ENCODE data around the gene ARID1B.
A peak's percentile ranks its signal among the peaks of the same experiment; 100 is the strongest.

Gene ARID1B

DNA sequence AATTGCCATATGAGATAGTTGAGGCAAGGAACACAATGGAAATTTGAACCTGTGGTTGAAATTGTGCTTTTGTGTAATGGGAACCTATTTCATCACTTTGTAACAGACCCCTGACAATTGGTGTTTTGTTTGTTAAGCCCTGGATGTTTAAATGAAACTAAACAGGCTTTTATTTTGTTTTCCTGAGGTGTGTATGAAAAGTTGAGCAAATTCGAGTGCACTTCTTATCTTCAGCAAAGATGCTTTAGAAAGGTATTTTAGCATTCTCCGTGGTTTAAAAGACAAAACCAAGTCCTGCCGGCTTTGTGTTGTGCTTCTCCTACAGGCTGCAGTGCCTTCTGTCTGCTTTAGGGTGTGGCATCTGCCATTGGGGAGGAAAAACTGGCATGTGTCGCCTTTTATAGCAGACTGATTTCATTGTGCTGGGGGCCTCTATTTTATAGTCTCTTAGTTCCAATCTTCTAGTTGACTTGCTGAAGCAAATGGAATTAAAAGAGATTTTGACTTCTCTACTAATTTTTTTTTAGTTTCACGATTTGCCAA lies 2.2 kb upstream of the ARID1B start:
- no peak for DNase-seq

- DNase-seq = no peak
Observed at GRCh38 chr6:156775717-156776116, 1.5 kb upstream of the ARID1B start.

DNA sequence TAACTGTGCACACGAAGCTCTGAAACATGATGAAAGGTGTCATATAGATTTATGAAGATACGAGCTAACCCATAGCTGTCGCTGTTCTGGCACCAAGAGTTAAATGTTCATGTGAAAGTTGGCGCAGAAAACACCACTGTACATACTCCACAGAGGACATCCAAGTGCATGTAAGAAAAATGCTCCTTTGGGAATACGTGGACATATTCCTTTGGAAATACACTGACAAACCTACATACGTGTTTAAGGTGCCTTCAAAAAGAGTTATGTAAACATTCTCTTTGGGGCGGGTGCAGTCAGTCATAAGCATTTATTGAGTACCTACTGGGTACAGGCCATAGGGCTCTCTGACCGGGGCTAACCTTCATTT lies 723 bp upstream of the ARID1B start:
- DNase-seq = no peak

GRCh38 chr6:156777577-156778453 lies 637 bp downstream of the ARID1B start:
- DNase-seq = peak; percentile 54

- peak; percentile 29 for DNase-seq
Observed at GRCh38 chr6:156778454-156779205, 1.5 kb downstream of the ARID1B start.

DNA sequence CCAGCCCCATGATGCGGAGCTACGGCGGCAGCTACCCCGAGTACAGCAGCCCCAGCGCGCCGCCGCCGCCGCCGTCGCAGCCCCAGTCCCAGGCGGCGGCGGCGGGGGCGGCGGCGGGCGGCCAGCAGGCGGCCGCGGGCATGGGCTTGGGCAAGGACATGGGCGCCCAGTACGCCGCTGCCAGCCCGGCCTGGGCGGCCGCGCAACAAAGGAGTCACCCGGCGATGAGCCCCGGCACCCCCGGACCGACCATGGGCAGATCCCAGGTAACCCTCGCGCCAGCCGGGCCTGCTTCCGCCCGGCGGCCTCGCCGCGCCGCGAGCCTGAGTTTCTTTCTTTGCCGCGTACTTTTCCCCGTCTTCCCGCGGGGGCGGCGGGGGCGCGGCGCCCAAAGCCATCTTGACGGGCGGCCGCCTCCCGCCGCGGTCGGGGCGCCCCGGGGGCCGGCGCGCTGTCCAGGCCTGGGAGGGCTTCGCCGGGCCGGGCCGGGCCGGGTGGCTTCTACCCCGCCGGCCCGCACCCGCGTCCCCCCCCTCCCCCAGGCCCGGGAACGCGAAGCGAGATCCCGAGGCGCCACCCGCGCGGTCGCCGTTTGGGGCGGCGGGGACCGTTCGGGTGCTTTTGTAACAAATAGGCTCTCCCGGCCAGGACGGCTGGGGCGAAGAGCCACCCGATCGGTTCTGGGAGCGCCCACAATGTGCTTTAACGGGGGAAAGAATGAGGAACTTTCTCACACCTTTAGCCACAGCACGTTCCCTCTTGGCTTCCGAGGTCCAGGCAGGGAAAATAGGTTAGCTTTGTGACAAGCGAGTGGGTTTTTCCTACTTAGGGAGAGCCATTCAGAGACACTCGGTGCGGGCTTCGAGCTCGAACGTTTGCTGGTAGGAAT lies 2.3 kb downstream of the ARID1B start:
- peak; percentile 36 for DNase-seq

GRCh38 chr6:156780102-156780641 lies 3.0 kb downstream of the ARID1B start:
- peak; percentile 29 for DNase-seq

GRCh38 chr6:156780962-156781853 lies 4.0 kb downstream of the ARID1B start:
- no peak for DNase-seq

DNA sequence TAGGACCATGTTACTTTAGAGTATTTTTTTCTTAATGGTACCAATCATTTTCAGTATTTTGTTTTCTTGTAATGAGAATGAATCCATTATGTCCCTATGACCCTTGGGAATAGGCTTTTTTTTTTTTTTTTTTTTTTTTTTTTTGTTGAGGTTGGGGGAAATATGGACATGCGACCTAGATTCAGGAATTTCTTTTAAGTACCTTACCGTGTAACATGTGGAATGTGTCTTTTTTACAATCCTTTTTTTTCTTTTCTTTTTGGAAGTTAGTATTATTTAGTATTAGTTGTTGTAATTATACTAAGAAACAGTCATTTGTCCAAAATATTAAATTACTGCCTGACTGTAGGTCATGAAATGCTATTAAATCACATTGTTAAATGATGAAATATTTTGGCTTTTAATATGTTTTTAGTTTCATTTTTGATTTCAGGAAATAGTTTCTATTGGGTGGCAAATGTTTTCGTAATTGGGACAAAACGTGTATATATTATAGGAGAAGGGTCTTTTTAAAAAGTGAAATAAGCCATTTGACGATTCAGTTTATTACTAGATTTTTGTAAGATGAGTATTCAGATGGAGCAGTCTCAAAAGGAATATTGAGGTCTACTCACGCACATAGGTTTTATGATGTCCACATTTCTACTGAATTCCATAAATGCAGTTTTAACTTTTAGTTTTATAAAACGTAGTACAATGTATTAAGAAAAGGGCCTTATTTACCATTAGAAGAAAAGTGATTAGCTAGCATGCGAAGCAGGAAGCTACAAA lies 4.9 kb downstream of the ARID1B start:
- DNase-seq = no peak

DNA sequence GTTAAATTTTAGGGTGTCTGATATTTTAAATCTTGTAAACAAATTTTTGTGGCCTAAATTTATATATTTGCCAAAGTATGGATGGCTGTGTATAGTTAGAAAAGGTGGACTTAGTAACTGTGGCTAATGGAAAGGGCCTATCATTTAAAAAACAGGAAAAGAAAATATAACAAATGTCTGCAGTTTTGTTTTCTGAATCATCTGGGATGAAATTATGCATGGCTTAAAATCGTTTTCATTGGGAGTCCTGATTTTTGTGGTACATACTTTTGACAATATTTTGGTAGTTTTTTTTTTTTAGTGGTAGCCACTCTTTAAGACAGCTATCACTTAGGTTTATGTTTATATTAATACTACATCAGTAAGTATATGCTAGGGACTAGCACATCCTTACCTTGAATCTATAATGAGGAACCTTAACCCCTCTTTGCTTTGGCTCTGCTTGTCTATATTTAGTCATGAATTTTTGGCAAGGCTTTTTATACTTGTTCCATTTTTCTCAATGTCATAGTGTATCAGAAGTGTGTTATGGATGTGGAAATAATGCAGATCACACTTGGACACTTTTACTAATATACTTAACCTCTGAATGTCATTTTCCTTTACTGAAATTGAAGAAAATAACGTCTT lies 5.6 kb downstream of the ARID1B start:
- no peak for DNase-seq

- DNase-seq = no peak
Observed at GRCh38 chr6:156783958-156784357, 6.8 kb downstream of the ARID1B start.

GRCh38 chr6:156786652-156787051 lies 9.5 kb downstream of the ARID1B start:
- no peak for DNase-seq

DNA sequence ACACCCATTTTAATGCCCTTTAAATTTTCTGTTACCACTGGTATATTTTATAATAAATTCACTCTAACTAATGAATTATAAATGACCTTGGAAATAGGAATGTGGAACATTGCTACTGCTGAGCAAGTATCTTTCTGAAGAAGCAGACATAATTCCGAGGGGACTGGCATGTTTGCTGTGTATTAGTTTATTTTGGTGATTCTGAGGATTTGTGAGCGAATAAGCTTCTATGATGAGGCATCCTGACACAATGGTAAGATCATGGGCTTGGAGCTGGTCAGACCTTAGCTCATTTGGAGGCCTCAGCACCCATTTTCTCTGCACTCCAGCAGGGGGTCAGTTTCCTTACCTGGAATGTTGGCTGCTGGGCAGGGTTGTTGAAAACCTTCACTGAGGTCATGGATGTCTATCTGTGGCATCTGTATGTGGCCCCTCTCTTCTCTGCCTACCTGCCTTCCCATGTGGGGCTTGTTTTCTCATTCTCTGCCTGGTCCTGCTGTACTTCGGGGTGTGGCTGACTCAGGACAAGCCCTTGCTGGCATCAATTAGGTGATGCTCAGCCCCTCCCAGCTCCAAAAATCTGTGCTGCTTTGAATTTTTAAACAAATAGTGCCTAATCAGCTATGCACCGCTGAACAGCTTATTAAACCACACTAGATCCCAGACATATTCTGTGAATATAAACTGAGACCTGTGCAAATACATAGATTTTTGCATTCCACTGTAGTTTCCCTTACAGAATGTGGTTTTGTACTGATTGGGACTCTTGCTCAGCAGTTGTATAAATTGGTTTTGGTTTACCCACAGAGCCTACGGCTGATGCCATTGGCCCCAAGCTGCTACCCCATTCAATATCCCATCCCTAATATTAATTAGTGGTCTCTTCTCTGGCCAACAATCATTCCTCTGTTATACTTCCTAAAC lies 10.7 kb downstream of the ARID1B start:
- DNase-seq = no peak

DNA sequence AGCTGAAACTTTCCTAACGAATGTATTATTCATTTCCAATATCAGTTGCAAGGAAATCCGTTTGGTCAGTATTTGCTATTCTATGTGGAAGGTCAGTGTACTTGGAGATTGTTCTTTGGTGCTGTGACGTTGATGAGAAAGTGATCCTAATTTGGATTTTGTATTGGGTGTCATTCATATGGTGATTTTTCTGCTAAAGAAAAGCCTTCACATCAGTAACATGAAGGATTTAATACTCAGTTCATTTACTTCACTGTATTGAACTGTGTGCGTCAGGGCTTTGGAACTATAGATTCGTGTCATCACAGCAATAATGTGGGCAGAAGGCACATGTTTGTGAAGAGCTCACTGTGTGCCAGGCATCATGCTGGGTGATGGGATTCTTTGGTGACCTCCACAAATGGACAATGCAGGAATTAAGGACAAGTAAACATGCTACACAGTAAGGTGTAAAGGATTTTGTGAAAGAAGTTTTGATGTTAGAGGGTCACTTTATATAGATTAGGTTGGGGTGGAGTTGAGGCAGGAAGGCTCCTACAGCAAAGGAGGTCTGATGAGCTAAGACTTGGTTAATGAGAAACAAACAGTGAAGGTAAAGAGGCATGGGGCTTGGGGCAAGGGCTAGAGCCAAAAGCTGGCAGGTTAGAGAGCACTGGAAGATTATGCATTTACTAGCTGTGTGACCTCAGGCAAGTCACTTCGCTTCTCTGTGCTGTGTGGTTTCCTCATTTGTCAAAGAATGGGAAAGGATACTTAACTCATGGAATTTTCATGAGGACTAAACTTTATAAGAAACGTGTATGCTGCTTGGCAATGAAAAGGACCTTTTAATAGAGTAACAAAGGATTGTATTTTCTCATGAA lies 12.1 kb downstream of the ARID1B start:
- DNase-seq = no peak

- no peak for DNase-seq
Observed at GRCh38 chr6:156790711-156791319, 13.6 kb downstream of the ARID1B start.

DNA sequence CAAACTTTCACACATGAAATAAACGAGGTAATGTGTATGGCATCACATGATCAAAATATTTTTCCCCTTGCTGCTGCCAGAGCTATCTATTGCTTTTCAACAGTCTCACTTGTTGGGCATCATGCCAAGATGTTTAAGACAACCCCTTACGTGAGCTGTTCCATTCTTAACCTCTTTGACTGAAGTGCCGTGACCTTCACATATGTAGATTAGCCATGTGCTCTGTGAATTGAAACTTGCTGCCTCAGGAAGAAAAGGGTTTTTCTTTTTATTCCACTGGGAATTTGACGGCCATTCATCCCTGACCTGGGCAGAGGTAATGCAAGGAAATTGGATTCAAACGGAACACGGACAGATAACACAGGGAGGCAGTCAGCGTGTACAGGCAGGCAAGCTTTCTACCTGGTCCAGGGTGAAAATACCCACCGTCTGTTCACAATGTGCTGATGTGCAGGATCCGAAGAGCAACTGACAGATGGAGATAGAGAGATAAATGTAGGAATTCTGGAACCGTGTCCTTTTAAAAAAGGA lies 14.2 kb downstream of the ARID1B start:
- no peak for DNase-seq

DNA sequence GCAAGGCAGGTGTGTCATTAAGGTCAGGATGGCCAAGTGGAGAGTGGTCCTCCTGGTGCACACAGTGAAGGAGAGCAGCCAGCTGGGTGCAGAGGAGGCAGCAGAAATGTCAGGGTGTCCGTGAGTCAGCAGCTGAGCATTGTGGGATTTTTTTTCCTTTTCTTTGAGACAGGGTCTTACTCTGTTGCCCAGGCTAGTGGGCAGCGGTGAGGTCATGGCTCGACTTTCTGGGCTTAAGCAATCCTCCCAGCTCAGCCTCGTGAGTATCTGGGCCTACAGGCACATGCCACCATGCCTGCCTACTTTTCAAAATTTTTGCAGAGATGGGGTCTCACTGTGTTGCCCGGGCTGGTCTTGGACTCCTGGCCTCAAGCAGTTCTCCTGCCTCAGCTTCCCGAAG lies 16.0 kb downstream of the ARID1B start:
- DNase-seq = no peak

Data from T-helper 9 cell (primary cell).